Measurements from ENCODE around the gene UBE2K. TPM values are rescaled to one million over a fixed set of nuclear protein-coding genes. Genes with fewer than 3 reads are reported as not detected.
"Not testable (repeated sequence)": the region's sequence is repeated elsewhere in the genome, so short reads cannot be mapped to it uniquely, and the experiment has no call there.

UBE2K gene
- total RNA-seq, 1 experiment from 2014 or later: 77.7 TPM

DNA sequence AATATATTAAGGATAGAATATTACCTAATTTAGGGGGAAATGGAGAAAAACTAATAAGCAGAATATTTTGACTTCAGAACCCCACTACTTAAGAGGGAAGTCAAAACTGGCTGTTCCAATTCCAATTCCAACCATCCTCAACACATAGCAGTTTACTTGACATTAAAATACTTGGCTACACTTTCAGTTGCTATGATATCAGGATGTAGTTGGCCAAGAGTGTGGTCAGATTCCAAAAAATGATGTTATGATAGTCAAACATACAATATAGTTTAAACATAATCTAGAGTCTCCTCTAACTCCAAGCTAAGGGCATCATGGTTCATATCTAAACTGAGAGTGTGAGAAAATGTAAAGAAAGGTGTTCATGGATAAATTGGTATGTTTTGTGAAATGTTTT lies 42.7 kb upstream of the UBE2K start:
- H3K36me3 Mint-ChIP-seq (ENCODE audit: insufficient read depth, unreplicated experiment): no peaks in the 10 kb centered on the region
- H3K27me3 Mint-ChIP-seq (ENCODE audit: unreplicated experiment): no peaks in the 10 kb centered on the region
- no peak for DNase-seq
- intact Hi-C loops (cut with micrococcal nuclease; ENCODE audit: unreplicated experiment): no loop called here
- BruUV-seq (replicated peaks): no TSS peak
- H3K9me3 Mint-ChIP-seq (ENCODE audit: low read depth, unreplicated experiment): no peaks in the 10 kb centered on the region
- no peak overlapping the region for H3K4me3 Mint-ChIP-seq (ENCODE audit: low read depth, unreplicated experiment)
- CTCF ChIA-PET: no interaction called here
- TF ChIP-seq, protein P1, sequence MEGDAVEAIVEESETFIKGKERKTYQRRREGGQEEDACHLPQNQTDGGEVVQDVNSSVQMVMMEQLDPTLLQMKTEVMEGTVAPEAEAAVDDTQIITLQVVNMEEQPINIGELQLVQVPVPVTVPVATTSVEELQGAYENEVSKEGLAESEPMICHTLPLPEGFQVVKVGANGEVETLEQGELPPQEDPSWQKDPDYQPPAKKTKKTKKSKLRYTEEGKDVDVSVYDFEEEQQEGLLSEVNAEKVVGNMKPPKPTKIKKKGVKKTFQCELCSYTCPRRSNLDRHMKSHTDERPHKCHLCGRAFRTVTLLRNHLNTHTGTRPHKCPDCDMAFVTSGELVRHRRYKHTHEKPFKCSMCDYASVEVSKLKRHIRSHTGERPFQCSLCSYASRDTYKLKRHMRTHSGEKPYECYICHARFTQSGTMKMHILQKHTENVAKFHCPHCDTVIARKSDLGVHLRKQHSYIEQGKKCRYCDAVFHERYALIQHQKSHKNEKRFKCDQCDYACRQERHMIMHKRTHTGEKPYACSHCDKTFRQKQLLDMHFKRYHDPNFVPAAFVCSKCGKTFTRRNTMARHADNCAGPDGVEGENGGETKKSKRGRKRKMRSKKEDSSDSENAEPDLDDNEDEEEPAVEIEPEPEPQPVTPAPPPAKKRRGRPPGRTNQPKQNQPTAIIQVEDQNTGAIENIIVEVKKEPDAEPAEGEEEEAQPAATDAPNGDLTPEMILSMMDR (IDR thresholded peaks at IDR 0.05; ENCODE audit: unreplicated experiment): no peak
- H3K27ac Mint-ChIP-seq (ENCODE audit: unreplicated experiment): no peak overlapping the region
- no peaks in the 10 kb centered on the region for H3K4me1 Mint-ChIP-seq (ENCODE audit: low read depth, unreplicated experiment)

DNA sequence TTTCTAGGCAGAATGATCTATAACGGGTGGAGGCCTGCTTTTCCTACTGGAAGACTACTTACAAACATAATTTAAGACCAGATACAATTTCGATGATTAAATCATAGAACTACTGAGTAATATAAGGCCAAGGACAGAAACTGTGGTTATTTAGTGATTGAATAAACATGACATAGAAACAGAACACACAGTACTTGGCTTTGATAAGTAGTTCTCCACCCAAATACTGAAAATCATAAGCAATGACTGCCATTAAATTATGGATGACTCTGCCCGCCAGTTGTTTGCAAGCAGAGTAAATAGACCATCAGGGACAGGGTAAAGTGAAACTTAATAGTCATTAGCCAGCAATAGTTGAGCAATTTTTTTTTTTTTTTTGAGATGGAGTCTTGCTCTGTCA lies 42.1 kb upstream of the UBE2K start:
- BruUV-seq (replicated peaks): no TSS peak
- H3K27me3 Mint-ChIP-seq (ENCODE audit: unreplicated experiment): no peaks in the 10 kb centered on the region
- no peak for DNase-seq
- intact Hi-C loops (cut with micrococcal nuclease; ENCODE audit: unreplicated experiment): no loop called here
- no peak overlapping the region for H3K4me3 Mint-ChIP-seq (ENCODE audit: low read depth, unreplicated experiment)
- no peaks in the 10 kb centered on the region for H3K36me3 Mint-ChIP-seq (ENCODE audit: insufficient read depth, unreplicated experiment)
- H3K27ac Mint-ChIP-seq (ENCODE audit: unreplicated experiment): no peak overlapping the region
- H3K4me1 Mint-ChIP-seq (ENCODE audit: low read depth, unreplicated experiment): no peaks in the 10 kb centered on the region
- no peaks in the 10 kb centered on the region for H3K9me3 Mint-ChIP-seq (ENCODE audit: low read depth, unreplicated experiment)
- TF ChIP-seq, protein P1 (IDR thresholded peaks at IDR 0.05; ENCODE audit: unreplicated experiment): no peak
- CTCF ChIA-PET: no interaction called here

GRCh38 chr4:39656638-39657037 lies 41.3 kb upstream of the UBE2K start:
- intact Hi-C loops (cut with micrococcal nuclease; ENCODE audit: unreplicated experiment); H3K4me3 Mint-ChIP-seq (ENCODE audit: low read depth, unreplicated experiment); H3K4me1 Mint-ChIP-seq (ENCODE audit: low read depth, unreplicated experiment); DNase-seq; CTCF ChIA-PET; H3K27ac Mint-ChIP-seq (ENCODE audit: unreplicated experiment); H3K36me3 Mint-ChIP-seq (ENCODE audit: insufficient read depth, unreplicated experiment); H3K9me3 Mint-ChIP-seq (ENCODE audit: low read depth, unreplicated experiment); H3K27me3 Mint-ChIP-seq (ENCODE audit: unreplicated experiment); BruUV-seq (replicated peaks): not testable (repeated sequence)

DNA sequence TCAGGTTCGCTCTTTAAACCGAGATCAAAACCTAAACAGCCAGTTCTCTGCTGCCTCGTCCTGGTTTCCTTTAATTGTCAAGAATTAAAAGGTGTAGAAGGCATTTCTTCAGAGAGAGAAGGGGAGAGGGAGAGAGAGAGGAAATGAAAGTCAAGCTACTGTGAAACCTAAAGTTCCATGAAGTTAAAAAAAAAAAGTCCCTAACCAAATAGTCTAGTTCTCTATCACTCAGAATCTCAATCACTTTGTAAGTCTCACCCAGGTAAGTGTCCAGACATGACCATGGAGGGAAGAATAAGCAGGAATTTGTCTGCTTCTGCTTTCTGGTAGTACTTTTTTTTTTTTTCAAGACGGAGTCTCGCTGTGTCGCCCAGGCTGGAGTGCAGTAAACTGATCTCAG lies 40.5 kb upstream of the UBE2K start:
- Mint-ChIP-seq H3K4me1 (ENCODE audit: low read depth, unreplicated experiment) (no peaks in the 10 kb centered on the region), H3K27ac (ENCODE audit: unreplicated experiment) (no peak overlapping the region), H3K27me3 (ENCODE audit: unreplicated experiment) (no peaks in the 10 kb centered on the region), H3K4me3 (ENCODE audit: low read depth, unreplicated experiment) (no peak overlapping the region), H3K9me3 (ENCODE audit: low read depth, unreplicated experiment) (no peaks in the 10 kb centered on the region), H3K36me3 (ENCODE audit: insufficient read depth, unreplicated experiment) (no peaks in the 10 kb centered on the region)
- no peak for DNase-seq
- CTCF ChIA-PET: no interaction called here
- BruUV-seq (replicated peaks): no TSS peak
- TF ChIP-seq, protein P1 (IDR thresholded peaks at IDR 0.05; ENCODE audit: unreplicated experiment): no peak
- intact Hi-C loops (cut with micrococcal nuclease; ENCODE audit: unreplicated experiment): no loop called here

GRCh38 chr4:39658756-39659155 lies 39.2 kb upstream of the UBE2K start:
- no peaks in the 10 kb centered on the region for H3K27me3 Mint-ChIP-seq (ENCODE audit: unreplicated experiment)
- H3K36me3 Mint-ChIP-seq (ENCODE audit: insufficient read depth, unreplicated experiment): no peaks in the 10 kb centered on the region
- no peaks in the 10 kb centered on the region for H3K4me1 Mint-ChIP-seq (ENCODE audit: low read depth, unreplicated experiment)
- H3K9me3 Mint-ChIP-seq (ENCODE audit: low read depth, unreplicated experiment): no peaks in the 10 kb centered on the region
- TF ChIP-seq, protein P1 (IDR thresholded peaks at IDR 0.05; ENCODE audit: unreplicated experiment): no peak
- H3K27ac Mint-ChIP-seq (ENCODE audit: unreplicated experiment): no peak overlapping the region
- CTCF ChIA-PET: no interaction called here
- no peak overlapping the region for H3K4me3 Mint-ChIP-seq (ENCODE audit: low read depth, unreplicated experiment)
- no TSS peak for BruUV-seq (replicated peaks)
- no peak for DNase-seq
- intact Hi-C loops (cut with micrococcal nuclease; ENCODE audit: unreplicated experiment): no loop called here
